ENCODE measurements around the gene AP2A2.

AP2A2 gene

DNA sequence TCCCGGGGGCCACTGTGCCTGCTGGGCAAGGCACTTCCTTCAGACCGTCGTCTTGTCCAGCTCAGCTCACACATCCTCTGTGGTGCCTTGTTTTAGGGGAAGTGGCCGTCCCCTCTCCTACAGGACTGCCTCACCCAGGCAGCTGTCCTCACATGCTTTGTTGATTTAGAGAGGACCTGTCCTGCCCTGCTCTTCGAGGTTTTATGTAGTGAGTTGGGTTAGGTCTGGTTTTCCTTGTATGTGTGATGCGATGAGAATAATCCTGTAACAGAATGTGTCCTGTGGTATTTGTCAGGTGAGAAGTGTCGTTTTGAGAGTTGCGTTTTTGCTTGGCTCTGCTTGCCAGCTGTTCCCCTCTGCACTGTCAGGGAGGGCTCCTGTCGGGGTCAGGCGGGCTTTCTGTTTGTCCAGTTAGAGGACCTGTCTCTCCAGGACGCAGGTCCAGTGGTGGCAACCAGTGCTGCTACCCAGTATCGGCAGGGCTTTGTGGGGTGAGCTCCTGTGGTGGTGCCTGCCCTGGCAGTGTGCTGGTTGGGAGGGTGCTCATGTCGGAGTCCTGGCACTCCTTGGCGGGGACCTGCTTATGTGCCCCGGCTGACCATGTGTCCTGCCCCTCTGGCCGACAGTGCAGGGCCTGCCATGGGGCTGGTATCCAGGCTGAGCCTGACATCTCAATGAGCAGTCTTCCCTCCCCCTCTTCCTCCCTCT lies 69.5 kb downstream of the AP2A2 start:
- in situ Hi-C loops (cut with HindIII; ENCODE audit: low pct_unique_long_range_greater_than_20kb, low sequenced_read_pairs): no loop called here
- TF ChIP-seq JUND (IDR thresholded peaks at IDR 0.05; ENCODE audit: low read depth): no peak
- peak in 1 of 2 experiments; percentile 11 for DNase-seq (ENCODE audit: low read depth in 1 of 2, low spot score in 1 of 2)

DNA sequence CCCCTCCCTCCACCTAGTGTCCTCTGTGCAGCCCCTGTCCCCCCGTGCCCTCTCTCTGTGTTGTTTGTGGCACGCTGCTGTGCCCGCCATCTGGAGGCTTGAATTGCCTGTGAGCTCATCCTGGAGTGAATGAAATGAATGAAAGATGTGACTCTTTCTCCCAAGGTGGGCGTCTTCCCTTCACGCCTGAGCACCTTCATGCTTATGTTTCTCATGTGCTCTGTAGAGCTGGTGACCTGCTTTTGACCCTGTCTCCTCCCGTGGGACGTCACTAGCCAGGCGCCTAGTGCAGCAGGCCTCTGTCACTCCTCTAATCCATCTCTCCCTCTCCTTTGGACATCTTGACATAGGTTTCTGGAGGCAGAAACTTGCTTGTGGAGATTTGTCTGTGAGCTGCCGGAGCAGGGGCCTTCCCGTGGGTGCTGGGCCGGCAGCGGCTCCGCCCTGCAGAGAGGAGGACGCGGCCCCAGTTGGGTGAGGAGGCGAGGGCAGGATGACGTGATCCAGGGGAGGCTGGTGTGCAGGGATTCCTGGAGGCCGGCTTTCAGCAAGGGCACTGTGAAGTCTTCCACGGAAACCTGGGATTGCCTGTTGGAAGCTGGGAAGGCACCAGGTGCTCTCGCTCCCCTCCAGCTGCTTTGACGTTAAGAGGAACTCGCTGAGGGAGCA lies 70.2 kb downstream of the AP2A2 start:
- in situ Hi-C loops (cut with HindIII; ENCODE audit: low pct_unique_long_range_greater_than_20kb, low sequenced_read_pairs): no loop called here

DNA sequence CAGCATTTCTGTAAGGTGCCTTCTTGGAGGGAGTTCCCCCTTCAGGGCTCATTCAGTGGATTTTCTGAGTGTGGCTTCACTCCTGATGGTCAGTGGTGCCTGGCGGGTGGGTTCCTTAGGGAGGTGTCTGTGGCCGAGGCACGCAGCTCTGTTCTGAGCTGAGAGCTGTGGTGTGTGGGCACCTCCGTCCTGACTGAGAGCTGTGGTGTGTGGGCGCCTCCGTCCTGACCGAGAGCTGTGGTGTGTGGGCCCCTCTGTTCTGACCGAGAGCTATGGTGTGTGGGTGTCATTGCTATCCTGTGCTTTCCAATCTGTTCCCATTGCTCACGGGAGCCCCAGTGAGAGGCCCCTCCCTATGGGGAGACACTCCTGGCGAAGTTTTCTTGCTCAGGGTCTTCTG lies 71.0 kb downstream of the AP2A2 start:
- in situ Hi-C loops (cut with HindIII; ENCODE audit: low pct_unique_long_range_greater_than_20kb, low sequenced_read_pairs): no loop called here
- TF ChIP-seq JUND (IDR thresholded peaks at IDR 0.05; ENCODE audit: low read depth): no peak
- no peak for DNase-seq (ENCODE audit: low read depth in 1 of 2, low spot score in 1 of 2)

More for the DNA sequence above, 70.2 kb downstream of the AP2A2 start:
- DNase-seq (ENCODE audit: low read depth in 1 of 2, low spot score in 1 of 2): peak in 1 of 2 experiments; percentile 34
- no peak for TF ChIP-seq JUND (IDR thresholded peaks at IDR 0.05; ENCODE audit: low read depth)

DNA sequence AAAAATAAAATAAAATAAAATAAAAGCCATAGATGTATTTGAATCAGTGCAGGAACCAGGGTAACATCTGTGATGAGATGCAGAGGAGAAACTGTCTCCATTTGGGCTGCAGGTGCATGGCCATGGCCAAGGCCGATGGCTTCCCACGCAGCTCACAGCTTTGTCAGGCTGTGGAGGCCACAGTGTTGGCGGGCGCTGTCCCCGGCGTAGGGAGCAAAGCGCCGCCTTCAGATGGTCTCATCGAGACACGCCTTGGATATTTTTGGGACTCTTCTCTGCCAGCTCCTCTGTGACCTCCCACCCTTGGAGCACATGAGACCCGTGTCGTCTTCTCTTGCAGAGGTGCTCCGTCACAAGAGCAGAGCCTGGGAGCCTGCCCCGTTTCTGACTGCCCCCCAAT lies 72.2 kb downstream of the AP2A2 start:
- TF ChIP-seq JUND (IDR thresholded peaks at IDR 0.05; ENCODE audit: low read depth): no peak
- in situ Hi-C loops (cut with HindIII; ENCODE audit: low pct_unique_long_range_greater_than_20kb, low sequenced_read_pairs): no loop called here
- DNase-seq (ENCODE audit: low read depth in 1 of 2, low spot score in 1 of 2): no peak

DNA sequence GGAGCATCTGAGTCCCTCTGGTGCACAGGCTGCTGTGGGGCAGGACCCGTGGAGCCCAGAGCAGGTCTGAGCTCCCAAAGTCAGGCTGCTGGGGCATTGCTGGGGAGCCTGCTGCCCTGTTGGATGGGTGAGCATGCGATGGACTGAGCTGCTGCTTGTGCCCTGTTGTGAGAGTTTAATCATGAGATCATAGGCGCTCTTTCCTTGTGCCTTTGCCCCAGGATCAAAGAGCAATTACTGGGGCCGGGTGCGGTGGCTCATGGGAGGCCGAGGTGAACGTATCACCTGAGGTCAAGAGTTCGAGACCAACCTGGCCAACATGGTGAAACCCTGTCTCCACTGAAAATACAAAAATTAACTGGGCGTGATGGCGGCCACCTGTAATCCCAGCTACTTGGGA lies 73.3 kb downstream of the AP2A2 start:
- in situ Hi-C loops (cut with HindIII; ENCODE audit: low pct_unique_long_range_greater_than_20kb, low sequenced_read_pairs): no loop called here
- no peak for TF ChIP-seq JUND (IDR thresholded peaks at IDR 0.05; ENCODE audit: low read depth)
- DNase-seq (ENCODE audit: low read depth in 1 of 2, low spot score in 1 of 2): no peak

DNA sequence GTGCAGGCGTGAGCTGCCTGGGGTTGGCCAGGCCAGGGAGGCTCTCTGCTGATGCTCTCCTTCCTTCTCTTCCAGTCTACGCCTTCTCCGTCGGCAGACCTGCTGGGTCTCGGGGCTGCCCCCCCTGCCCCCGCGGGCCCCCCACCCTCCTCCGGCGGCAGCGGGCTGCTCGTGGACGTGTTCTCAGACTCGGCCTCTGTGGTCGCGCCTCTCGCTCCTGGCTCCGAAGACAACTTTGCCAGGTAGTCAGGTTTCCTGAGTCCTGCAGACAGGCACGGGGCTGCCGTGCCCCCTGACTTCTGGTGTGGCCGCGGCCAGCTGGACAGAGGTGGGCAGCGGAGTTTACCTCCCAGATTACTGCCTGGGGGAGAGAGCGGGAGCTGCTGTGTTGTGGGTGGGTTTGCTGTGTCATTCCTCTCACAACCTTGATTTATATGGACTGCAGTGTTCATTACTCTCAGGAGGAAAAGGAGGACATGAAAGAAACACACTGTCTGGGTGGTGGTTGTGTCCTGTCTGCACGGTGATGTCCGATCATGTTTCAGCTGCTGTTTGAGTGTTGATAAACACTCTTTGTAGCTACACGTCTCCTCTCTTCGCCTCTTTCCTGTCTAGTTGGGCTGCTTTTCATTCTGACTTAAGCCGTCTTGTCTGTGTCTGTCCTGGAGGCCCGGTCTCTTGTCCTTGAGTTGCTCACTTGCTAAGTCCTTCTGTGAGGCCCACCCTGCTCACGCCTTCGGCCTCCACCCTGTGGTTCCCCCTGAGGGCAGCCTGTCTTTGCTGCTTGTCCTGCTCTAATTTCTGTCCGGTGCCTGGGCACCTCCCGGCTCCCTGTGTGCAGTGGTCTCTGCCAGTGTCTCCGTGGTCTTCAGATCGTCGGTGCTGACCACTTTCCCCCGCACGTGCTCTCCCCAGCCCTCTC lies 74.9 kb downstream of the AP2A2 start:
- no peak for DNase-seq (ENCODE audit: low read depth in 1 of 2, low spot score in 1 of 2)
- in situ Hi-C loops (cut with HindIII; ENCODE audit: low pct_unique_long_range_greater_than_20kb, low sequenced_read_pairs): no loop called here
- TF ChIP-seq JUND (IDR thresholded peaks at IDR 0.05; ENCODE audit: low read depth): no peak

DNA sequence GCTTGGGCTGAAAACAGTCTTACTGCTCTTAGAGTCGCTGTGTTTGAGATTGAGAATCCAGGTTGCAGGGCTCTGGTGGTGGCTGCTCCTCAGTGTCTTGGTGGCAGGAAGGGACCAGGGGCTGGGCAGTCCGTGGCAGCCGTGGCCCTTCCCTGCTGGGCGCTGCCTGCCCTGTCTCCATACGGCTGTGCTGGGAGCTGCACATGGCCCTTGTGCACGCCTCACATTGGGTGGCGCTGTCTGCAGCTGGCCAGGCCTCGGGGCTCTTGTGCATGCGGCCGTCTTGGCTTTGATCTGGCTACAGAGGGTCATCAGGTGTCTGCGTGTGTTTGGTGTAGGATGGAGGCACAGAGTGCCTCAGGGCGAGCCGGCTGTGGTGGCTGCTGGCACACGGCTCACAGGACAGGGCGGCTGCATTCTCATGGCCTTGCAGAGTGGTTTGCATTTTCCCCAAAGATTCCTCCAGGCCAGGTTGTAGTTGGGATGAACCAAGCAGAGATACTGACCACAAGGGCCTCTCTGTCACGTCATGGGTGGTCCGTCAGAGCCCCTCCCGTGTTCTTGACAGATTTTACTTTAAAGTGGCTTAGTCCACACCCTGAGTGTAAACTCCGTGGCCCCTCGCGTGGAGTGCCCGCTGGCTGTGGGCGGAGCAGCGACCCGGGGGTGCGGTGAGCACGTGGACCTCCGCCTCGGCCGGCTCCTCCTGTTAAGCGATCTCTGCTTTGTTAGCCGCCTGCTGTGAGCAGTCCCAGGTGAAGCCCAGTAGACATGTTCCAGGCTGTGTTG lies 76.1 kb downstream of the AP2A2 start:
- in situ Hi-C loops (cut with HindIII; ENCODE audit: low pct_unique_long_range_greater_than_20kb, low sequenced_read_pairs): no loop called here
- no peak for DNase-seq (ENCODE audit: low read depth in 1 of 2, low spot score in 1 of 2)

DNA sequence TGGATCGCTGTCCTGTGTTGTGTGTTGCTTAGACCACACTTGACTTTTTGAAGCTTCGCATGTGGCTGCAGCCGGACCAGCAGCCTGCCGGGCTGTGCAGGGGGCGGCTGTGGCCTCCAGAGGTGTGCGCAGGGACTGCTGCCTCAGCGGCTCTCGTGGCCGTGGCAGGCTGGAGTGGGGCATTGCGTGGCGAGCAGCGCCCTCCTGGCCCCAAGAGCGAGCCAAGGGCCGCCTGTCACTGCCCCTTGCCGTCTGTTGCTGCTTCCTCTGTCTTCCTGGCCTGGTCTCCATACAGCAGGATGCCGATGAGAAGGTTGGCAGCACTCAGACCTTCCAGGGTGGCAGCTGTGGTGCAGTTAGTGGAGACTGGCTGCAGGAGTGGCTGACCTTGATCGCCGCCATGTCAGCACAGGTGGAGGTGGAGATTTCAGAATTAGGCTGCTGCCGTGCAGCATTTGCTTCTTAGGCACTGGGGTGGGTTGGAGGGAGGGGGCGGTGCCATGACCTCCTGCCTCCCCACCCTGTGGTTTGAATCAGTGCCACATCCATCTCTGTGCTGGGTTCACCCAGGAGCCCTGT lies 76.8 kb downstream of the AP2A2 start:
- in situ Hi-C loops (cut with HindIII; ENCODE audit: low pct_unique_long_range_greater_than_20kb, low sequenced_read_pairs): no loop called here
- TF ChIP-seq JUND (IDR thresholded peaks at IDR 0.05; ENCODE audit: low read depth): no peak
- no peak for DNase-seq (ENCODE audit: low read depth in 1 of 2, low spot score in 1 of 2)

More for the DNA sequence above, 76.1 kb downstream of the AP2A2 start:
- TF ChIP-seq JUND (IDR thresholded peaks at IDR 0.05; ENCODE audit: low read depth): no peak

DNA sequence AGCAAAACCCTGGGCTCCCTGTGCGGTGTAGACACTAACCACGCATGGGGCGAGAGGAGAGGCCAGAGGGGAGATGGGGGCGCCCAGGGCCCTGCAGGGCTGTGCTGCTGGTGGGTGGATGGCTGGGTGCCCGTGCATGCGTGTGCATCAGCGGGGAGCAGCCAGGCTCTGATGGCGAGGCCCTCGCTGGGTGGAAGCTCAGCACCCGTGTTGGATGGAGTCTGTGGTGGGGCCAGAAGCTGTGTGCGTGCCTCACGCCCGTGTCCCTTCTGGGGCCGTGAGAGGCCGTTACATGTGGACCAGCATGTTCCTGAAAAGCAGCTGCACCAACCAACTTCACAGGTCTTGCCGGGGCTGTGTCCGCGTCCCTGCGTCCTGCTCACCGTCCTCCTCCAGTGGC lies 77.5 kb downstream of the AP2A2 start:
- no peak for DNase-seq (ENCODE audit: low read depth in 1 of 2, low spot score in 1 of 2)
- in situ Hi-C loops (cut with HindIII; ENCODE audit: low pct_unique_long_range_greater_than_20kb, low sequenced_read_pairs): no loop called here
- no peak for TF ChIP-seq JUND (IDR thresholded peaks at IDR 0.05; ENCODE audit: low read depth)

DNA sequence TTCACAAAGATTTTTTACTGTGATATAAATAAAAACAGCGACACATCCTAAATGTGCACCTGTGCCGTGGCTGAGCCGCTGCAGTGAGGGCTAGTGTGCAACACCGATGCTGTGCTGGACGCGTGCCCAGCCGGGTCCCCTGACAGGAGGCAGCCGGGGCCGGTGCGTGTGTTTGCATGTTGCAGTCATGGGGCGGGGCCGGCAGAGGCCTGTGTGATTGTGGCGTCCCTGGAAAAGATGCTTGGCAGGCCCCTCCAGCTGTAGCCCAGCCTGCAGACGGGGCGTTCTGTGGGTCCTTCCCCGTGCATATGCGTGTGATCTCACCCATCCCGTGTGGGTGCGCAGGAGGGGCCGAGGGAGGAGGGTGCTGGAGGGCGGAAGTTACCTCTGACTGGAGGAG lies 80.3 kb downstream of the AP2A2 start:
- DNase-seq (ENCODE audit: low read depth in 1 of 2, low spot score in 1 of 2): no peak
- in situ Hi-C loops (cut with HindIII; ENCODE audit: low pct_unique_long_range_greater_than_20kb, low sequenced_read_pairs): no loop called here
- no peak for TF ChIP-seq JUND (IDR thresholded peaks at IDR 0.05; ENCODE audit: low read depth)

DNA sequence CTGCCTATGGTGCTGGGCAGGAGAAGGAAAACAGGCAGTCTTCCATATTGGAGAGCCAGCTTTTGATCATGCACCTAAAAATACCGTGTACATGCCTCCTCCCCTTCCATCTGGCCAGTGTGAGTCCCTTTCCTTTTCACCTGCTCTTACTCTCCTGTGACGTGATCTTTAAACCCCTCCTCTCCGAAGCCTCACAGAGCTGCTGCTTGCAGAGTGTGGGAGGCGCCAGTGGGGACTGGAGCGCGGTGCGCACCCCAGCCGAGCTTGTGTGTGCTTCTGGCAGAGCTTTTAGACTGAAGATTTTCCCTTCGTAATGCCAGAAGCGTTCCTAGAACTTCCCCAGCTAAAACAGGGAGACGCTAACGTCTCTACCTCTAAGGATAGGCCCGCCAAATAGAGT lies 81.1 kb downstream of the AP2A2 start:
- in situ Hi-C loops (cut with HindIII; ENCODE audit: low pct_unique_long_range_greater_than_20kb, low sequenced_read_pairs): no loop called here
- DNase-seq (ENCODE audit: low read depth in 1 of 2, low spot score in 1 of 2): no peak
- TF ChIP-seq JUND (IDR thresholded peaks at IDR 0.05; ENCODE audit: low read depth): no peak

DNA sequence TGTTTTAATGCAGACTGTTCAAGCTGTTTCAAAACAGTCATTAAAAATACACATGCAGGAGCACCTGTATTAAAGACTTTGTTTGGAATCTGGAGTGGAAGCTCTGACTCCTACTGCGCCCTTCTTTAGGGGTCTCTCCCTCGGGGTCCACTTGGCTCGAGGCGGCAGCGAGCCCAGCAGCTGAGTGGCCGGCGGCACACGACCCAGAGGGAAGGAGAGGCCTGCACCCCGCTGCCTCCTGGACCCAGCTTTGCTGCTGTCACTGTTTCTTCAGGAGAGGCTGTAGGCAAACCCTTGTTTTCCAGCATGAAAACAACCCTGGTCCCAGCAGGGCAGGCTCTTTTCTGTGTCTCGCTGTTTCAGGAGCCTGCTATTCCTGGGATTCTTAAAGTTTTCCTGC lies 81.6 kb downstream of the AP2A2 start:
- in situ Hi-C loops (cut with HindIII; ENCODE audit: low pct_unique_long_range_greater_than_20kb, low sequenced_read_pairs): no loop called here
- DNase-seq (ENCODE audit: low read depth in 1 of 2, low spot score in 1 of 2): no peak
- TF ChIP-seq JUND (IDR thresholded peaks at IDR 0.05; ENCODE audit: low read depth): no peak
